Stimulated activated CD4-positive, alpha-beta T cell treated with anti-CD3 and anti-CD28 coated beads, Interleukin-12 subunit alpha, Interleukin-12 subunit beta, amount 100 ng/mL, for 24 hours (primary cell): Measurements from ENCODE around the gene ZDBF2.
"Not testable (repeated sequence)": the region's sequence is repeated elsewhere in the genome, so short reads cannot be mapped to it uniquely, and the experiment has no call there.

ENCODE experiments used
- DNase-seq, 2 experiments: peaks; one replicate each; pipeline ENCODE4 v3.0.0-alpha.2; 2020; ENCODE audit warnings: low read depth in 2 of 2

Gene ZDBF2

DNA sequence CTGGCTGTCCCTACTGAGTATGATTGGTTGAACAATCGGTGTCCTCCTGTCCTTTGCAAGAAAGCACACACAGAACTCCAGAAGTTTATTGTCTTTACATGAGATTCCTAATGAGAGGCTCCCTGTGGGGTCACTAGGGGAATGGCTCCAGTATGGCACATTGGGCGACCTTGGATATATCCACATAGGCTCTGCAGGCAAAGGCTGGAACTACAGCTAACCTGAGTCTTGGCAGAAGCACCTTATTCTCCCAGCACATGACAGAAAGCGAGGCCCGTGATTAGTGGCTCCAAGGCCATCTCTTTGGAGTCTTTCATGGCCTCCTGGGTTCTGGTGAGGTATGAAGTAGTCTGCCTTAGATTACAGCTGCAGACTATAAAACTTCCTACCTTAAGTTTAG, 49.0 kb downstream of the ZDBF2 start:
- no peak for DNase-seq

DNA sequence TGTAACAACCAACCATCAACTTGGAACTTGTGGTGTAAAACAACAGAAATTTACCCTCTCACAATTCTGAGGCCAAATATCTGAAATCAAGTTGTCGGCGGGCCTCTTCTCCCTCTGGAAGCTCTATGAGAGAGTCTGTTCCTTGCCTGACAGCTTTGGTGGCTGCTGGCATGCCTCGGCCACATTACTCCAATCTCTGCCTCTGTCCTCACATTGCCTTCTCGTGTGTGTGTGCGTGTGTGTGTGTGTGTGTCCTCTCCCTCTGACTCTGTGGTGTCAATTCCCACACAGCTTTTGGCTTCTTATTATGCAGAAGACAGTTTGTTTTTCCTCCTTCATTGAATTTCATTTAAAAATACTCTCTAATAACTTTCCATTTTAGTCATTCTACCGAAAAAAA, 50.4 kb downstream of the ZDBF2 start:
- DNase-seq: no peak

DNA sequence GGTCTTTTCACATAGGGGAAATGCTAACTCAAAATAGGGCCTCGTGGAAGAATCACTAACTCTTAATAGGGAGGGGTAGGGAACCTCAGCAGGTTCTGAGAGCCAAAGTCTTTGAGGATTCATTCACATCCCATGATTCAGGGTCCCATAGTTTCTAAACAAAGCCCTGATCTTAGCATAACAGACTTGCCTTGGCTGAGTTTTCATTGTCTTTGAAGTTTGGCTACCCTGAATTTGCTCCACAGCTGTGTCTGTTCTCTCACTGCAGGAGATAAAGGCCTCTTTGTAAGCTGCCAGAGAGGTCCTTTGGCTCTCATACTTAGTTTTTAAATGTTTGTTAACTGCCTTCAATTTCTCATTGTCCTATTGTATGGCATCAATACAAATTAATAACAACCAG, 54.5 kb downstream of the ZDBF2 start:
- DNase-seq: no peak

DNA sequence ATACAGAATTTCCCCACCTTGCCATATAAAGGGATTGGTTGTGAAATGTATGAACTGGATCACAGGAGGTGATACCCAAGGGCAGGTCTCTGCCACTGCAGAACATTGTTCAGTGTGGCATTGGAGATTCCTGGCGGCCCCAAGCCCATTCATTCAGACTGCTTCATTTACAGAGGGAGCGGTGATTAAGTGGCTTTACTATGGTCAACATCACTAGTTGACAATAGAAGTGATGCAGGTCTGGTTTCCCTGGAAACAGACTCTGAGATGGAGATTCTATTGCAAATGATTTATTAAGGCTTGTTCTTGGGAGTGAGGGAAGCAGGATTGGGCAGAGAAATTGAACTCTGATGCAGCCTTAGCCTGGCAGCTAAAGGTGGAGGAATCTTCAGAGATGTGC, 62.4 kb downstream of the ZDBF2 start:
- DNase-seq: no peak

DNA sequence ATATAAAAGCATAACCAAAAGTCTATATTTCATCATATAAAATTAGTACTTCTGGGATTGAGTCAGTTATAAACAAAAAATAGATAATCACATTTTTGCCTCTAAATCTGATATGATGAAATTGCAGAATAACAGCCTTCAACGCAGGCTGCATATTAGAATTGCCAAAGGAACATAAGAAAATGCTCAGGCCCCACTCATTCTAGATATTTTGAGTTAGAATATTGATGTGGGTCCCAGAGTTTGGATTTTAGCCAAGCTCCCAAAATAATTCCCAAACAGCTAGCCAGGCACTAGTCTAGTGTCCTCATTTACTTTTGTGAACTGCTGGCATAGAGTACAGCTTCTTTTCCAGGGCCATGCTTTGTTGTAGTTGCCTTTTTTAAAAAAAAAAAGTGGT, 63.5 kb downstream of the ZDBF2 start:
- no peak for DNase-seq

DNA sequence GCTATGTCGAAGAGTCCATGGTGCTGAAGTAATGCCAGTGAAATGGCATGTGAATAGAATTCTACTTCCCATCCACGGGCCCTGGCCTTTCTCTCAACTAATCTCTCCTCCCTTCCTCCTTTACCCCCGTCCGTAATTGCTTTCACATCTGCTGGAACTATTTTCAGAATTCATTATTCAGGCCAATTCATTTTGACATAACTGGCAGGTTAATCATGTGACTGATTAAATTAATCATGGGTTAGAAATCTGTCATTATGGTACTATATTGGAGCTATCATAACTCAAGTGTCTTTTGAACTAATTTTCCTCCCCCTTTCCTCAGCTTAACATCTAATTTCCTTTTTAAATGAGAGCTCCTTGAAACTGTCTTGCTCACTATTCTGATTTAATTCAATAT, 66.9 kb downstream of the ZDBF2 start:
- DNase-seq: no peak

DNA sequence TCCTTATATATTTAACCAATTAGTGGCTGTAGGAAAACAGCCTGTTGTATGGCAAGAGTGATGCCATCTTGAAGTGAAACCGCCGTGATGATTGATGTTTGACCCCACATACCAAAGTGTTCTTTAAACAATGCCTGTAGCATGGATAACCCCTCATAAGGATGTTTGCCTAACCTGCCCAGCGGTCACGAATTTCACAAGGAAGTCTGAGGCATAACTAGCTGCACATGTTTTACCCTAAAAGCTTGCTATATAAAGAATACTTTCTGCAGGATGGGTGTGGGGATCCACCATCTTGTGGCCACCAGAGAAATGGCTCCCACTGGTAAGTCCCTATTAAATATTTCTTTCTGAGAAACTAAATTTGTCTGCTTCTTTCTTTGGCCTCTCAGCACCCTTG, 68.7 kb downstream of the ZDBF2 start:
- DNase-seq: no peak

DNA sequence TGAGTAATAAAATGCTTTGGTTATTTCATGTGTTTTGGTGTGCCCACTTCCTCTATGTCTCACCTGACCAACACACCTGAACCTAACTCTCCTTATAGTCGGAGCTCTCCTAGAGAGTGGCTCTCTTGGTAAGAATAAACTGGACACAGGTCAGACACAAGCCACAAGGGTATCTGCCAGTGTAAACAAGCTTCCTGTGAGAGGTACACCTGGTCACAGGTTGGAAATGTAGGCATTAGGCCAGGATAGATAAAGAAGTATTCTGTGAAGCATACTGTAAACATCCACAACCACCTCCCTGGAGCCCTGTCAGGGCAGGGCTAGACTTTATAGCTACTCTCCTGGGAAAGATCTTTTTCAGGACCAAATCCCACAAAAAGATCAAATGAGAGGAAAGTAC, 69.4 kb downstream of the ZDBF2 start:
- DNase-seq: no peak

DNA sequence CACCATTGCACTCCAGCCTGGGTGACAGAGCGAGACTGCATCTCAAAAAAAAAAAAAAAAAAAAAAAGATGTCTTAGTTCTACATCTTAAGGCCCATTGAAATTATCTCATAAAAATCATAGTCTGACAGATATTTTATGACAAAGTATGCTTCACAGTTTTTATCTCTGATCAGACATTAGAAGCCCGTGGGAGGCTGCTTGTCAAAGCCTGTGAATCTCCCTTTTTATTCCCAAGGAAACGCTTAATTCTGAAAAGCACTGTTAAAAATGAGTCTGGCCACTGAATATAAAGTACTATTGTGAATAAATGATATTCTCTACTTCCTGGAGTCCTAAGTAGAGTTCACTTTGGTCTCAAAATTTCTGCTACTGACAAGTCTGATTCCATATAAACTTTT, 71.1 kb downstream of the ZDBF2 start:
- no peak for DNase-seq

DNA sequence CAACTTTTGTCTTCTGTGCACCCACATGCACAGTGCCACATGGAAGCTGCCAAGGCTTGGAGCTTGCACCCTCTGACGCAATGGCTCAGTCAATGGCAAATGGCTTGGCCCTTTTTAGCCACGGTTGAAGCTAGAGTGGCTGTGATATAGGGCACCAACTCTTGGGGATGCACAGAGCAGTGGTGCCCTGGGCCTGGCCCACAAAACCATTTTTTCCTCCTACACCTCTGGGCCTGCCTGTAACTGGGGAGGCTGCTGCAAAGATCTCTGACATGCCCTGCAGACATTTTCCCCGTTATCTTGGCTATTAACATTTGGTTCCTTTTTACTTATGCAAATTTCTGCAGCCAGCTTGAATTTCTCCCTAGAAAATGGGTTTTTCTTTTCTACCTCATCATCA, 74.9 kb downstream of the ZDBF2 start:
- no peak for DNase-seq

DNA sequence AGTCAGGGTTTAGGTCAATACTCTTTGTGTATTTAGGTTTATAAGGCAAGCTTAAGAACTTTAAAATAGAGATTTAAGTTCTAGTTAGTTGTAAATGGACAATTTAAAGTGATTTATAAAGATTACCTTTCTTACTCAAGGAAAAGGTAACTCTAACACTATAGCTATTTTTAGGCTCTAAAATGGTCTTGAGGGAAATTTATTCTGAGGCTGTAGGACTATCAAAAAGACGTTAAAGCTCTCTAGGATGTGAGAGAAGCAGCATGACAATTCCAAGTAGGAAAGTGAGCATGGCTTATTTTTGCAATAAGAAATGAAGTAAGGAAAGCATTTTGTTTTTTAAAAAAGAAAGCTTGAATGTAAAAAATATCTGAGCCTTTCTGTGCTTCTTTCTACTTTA, 78.1 kb downstream of the ZDBF2 start:
- no peak for DNase-seq

DNA sequence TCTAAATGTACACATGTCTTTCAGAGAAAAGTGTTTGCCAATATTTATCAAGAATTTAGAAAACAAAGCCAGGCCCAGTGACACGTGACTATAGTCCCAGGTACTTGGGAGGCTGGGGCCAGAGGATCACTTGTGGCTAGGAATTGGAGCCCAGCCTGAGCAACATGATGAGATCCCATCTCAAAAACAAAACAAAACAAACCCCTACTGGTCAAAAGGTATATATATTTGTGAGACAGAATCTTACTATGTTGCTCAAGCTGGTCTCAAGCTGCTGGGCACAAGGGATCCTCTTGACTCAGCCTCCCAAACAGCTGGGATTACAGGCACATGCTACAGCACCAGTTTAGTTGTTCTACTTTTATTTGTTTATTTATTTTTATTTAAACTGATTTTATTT, 79.2 kb downstream of the ZDBF2 start:
- DNase-seq: no peak

DNA sequence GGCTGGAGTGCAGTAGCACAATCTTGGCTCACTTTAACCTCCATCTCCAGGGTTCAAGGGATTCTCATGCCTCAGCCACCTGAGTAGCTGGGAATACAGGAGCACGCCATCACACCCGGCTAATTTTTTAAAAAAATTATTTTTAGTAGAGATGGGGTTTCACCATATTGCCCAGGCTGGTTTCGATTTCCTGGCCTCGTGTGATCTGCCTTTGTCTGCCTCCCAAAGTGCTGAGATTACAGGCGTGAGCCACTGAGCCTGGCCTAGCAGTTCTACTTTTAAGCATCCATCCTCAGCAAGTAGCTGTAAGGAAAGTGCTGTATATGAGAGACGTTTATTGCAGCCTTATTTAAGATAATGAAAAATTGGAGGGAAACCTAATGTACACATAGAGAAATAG, 79.7 kb downstream of the ZDBF2 start:
- DNase-seq: no peak

DNA sequence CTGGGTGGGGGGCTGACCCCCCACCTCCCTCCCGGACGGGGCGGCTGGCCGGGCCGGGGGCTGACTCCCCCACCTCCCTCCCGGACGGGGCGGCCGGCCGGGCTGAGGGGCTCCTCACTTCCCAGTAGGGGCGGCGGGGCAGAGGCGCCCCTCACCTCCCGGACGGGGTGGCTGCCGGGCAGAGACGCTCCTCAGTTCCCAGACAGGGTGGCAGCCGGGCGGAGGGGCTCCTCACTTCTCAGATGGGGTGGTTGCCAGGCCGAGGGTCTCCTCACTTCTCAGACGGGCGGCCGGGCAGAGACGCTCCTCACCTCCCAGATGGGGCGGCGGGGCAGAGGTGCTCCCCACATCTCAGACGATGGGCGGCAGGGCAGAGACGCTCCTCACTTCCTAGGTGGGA, 82.4 kb downstream of the ZDBF2 start:
- not testable (repeated sequence) for DNase-seq

DNA sequence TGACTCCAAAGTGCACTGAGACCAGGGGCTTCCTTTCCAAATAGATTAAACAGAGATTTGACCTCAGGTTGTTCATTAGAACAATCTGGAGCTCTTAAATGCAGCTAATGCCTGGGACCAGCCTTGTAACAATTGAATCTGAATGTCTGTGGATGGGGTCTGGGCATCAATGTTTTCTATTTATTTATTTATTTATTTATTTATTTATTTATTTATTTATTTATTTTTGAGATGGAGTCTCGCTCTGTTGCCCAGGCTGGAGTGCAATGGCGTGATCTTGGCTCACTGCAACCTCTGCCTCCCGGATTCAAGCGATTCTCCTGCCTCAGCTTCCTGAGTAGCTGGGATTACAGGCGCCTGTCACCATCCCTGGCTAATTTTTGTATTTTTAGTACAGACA, 86.4 kb downstream of the ZDBF2 start:
- not testable (repeated sequence) for DNase-seq

DNA sequence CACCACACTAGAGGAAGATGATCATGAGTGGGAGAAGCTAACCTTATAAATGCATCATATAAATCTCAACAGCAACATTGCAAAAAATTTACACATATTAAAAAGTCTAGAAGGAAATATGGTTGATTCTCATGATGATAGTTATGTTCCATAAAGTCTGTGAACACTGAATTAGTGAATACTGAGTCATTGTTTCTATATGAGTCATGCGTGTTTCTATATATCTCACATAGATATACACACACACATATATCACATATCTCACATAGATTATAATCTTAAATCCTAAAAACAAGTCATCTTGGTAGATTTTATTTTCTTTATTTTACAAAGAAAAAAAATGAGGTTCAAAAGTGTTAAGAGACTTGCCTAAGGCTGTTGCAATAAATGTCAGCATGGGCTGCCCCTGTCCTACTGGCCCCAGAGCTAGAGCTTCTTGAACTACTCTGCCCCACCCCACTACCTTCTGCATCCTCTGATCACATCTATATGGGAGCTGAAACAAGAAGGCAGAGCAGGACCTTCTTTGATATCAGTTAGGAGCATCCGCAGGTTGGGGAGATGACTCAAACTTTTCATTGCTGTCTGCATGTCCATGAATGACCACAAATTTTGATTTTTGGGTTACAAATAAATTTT, 87.1 kb downstream of the ZDBF2 start:
- DNase-seq: no peak
